Measurements from ENCODE around the gene ZFP14. TPM values are rescaled to one million over a fixed set of nuclear protein-coding genes. Genes with fewer than 3 reads are reported as not detected.
"Not testable (repeated sequence)": the region's sequence is repeated elsewhere in the genome, so short reads cannot be mapped to it uniquely, and the experiment has no call there.

The ZFP14 gene
- total RNA-seq, 1 donor from 2014 or later = 1.2 TPM

GRCh38 chr19:36330216-36330615, 48.8 kb downstream of the ZFP14 start:
- ATAC-seq = no peak

- ATAC-seq = not testable (repeated sequence)
Observed at GRCh38 chr19:36329534-36329933, 49.5 kb downstream of the ZFP14 start.

- not testable (repeated sequence) for ATAC-seq
Observed at GRCh38 chr19:36326649-36327048, 52.4 kb downstream of the ZFP14 start.

- peak; percentile 23 for ATAC-seq
Observed at GRCh38 chr19:36315164-36315563, 63.8 kb downstream of the ZFP14 start.

GRCh38 chr19:36314053-36314452, 64.9 kb downstream of the ZFP14 start:
- ATAC-seq = not testable (repeated sequence)

- ATAC-seq = not testable (repeated sequence)
Observed at GRCh38 chr19:36311098-36311760, 67.8 kb downstream of the ZFP14 start.

GRCh38 chr19:36310416-36310990, 68.5 kb downstream of the ZFP14 start:
- ATAC-seq = not testable (repeated sequence)

GRCh38 chr19:36309759-36310158, 69.2 kb downstream of the ZFP14 start:
- not testable (repeated sequence) for ATAC-seq

- not testable (repeated sequence) for ATAC-seq
Observed at GRCh38 chr19:36309309-36309708, 69.7 kb downstream of the ZFP14 start.

GRCh38 chr19:36292317-36292716, 86.7 kb downstream of the ZFP14 start:
- ATAC-seq = not testable (repeated sequence)

Other genes with a start within 250 kb of the ZFP14 start
- gene CAPNS1, start 239.1 kb downstream of the ZFP14 start, total RNA-seq = 953 TPM
- gene COX7A1, start 226.8 kb downstream of the ZFP14 start, total RNA-seq = 3.5 TPM
- 2.1 TPM for gene ZNF565, start 164.5 kb downstream of the ZFP14 start, total RNA-seq
- gene ZNF146, start 164.1 kb downstream of the ZFP14 start, total RNA-seq = 35.9 TPM
- gene ZFP82, start 39.4 kb upstream of the ZFP14 start, total RNA-seq = 0.72 TPM
- gene ZNF566, start 110.4 kb upstream of the ZFP14 start, total RNA-seq = 4.3 TPM
- gene ZNF260, start 149.1 kb upstream of the ZFP14 start, total RNA-seq = 7.9 TPM
- 3.8 TPM for gene ZNF529, start 194.1 kb upstream of the ZFP14 start, total RNA-seq
- 0.72 TPM for gene ZNF382, start 226.1 kb upstream of the ZFP14 start, total RNA-seq